Gastroesophageal sphincter (tissue), 3 donors: ENCODE measurements around the gene NFIA.

Experiments used
- EP300 ChIP-seq: sonication (generic); formaldehyde crosslinking; IDR thresholded peaks from one replicate; pipeline ENCODE4 v1.6.1; 2017; ENCODE audit warnings: antibody characterized with exemption, mild to moderate bottlenecking
- POLR2A ChIP-seq, 2 donors: fragments of 450-650 bp; IDR thresholded peaks; one replicate each; pipeline ENCODE4 v1.6.1; 2017; ENCODE audit warnings: antibody characterized with exemption in 2 of 2, mild to moderate bottlenecking in 2 of 2, moderate library complexity in 1 of 2
- POLR2AphosphoS5 ChIP-seq: sonication (generic); formaldehyde crosslinking; IDR thresholded peaks from one replicate; pipeline ENCODE4 v1.6.1; 2017; ENCODE audit warnings: antibody characterized with exemption
- TF ChIP-seq, protein P1 (sequence below), 4 experiments: fragments of 200-600 bp in 2 of 4; fragments of 450-650 bp in 2 of 4; sonication (generic) in 1 of 4; IDR thresholded peaks; one replicate each; pipeline ENCODE4 v1.5.1; 2017 to 2019; ENCODE audit warnings: antibody characterized with exemption in 4 of 4, mild to moderate bottlenecking in 2 of 4, moderate library complexity in 2 of 4

DNA sequence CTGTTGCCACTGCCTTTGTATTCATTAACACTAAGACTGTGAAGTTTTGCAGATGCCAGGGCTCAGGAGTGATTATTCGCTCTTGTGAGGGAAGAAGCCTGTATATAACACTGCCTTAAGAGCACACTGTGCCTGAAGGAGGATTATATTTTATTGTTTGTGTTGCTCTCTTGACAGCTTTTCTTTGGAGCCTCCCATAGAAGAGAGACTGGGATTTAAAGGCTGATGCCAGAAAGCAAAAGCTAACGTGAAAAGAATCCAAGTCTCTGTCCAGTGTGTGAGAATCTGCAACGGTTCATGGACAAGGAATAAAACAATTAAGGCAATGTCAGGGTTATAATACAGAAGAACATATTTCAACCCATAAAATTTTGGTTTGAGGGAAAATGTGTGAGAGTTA lies 316.8 kb downstream of the NFIA start:
- TF ChIP-seq POLR2AphosphoS5: no peak
- no peak for TF ChIP-seq POLR2A (IDR thresholded peaks at IDR 0.05)
- TF ChIP-seq, protein P1, sequence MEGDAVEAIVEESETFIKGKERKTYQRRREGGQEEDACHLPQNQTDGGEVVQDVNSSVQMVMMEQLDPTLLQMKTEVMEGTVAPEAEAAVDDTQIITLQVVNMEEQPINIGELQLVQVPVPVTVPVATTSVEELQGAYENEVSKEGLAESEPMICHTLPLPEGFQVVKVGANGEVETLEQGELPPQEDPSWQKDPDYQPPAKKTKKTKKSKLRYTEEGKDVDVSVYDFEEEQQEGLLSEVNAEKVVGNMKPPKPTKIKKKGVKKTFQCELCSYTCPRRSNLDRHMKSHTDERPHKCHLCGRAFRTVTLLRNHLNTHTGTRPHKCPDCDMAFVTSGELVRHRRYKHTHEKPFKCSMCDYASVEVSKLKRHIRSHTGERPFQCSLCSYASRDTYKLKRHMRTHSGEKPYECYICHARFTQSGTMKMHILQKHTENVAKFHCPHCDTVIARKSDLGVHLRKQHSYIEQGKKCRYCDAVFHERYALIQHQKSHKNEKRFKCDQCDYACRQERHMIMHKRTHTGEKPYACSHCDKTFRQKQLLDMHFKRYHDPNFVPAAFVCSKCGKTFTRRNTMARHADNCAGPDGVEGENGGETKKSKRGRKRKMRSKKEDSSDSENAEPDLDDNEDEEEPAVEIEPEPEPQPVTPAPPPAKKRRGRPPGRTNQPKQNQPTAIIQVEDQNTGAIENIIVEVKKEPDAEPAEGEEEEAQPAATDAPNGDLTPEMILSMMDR (IDR thresholded peaks at IDR 0.05): no peak
- no peak for TF ChIP-seq EP300
